ENCODE data around the gene BRAT1.
"Not testable (repeated sequence)": the region's sequence is repeated elsewhere in the genome, so short reads cannot be mapped to it uniquely, and the experiment has no call there.

BRAT1 gene

DNA sequence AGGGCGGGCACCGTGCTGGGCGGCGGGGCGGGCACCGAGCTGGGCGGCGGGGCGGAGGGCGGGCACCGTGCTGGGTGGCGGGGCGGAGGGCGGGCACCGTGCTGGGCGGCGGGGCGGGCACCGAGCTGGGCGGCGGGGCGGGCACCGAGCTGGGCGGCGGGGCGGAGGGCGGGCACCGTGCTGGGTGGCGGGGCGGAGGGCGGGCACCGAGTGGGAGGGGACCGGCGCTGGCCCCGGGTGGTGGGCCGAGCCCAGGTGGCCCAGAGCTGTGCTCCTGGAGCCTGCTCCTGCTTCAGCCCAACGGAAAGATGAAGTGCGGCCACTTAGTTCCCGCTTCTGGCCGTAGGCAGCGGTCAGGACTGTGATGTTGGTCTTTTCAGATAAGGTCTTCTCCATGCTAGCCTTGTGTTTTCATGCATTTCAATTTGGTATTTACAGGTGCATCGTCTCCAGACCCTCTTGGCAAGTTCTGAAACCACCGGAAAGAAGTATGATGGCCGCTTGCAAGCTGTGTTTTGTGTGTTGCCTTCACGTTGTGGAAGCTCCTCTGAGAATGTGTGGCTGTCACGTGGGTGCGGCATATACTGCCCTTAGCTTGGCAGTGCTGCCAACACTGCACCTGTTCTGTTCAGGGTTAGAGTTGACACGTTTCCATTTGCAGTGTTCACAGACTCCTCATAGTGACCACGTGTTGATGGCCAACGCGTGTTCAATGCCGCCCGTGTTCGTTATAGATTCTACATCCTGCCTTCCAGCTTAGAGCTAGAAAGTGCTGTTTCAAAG lies 28.7 kb upstream of the BRAT1 start:
- no peak for DNase-seq (ENCODE audit: low read depth)

GRCh38 chr7:2582006-2582735 lies 26.8 kb upstream of the BRAT1 start:
- no peak for DNase-seq (ENCODE audit: low read depth)

- DNase-seq (ENCODE audit: low read depth) = no peak
Observed at GRCh38 chr7:2580636-2581035, 25.3 kb upstream of the BRAT1 start.

DNA sequence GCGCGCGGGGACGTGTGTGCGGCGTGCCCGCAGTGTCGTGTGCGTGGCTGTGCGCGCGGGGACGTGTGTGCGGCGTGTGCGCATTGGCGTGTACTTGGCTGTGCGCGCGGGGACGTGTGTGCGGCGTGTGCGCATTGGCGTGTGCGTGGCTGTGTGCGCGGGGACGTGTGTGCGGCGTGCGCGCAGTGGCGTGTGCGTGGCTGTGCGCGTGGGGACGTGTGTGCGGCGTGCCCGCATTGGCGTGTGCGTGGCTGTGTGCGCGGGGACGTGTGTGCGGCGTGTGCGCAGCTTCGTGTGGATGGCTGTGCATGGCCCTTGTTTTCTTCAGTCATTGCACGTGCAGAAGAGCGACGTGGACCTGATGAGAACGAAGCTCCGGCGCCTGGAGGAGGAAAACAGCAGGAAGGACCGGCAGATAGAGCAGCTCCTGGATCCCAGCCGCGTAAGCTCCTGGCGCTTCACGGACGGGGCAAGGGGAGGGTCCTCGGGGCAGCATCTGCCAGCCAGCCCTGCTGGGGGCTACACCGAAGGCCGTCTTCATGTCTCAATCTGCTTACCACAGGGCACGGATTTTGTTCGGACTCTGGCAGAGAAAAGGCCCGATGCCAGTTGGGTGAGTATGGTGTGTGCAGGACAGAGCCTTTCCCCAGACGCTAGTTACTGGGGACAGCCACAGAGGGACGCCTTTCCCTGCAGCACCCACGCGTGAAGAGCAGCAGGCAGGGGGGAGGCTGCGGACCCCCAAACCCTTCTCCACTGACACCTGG lies 22.8 kb upstream of the BRAT1 start:
- DNase-seq (ENCODE audit: low read depth) = no peak

DNA sequence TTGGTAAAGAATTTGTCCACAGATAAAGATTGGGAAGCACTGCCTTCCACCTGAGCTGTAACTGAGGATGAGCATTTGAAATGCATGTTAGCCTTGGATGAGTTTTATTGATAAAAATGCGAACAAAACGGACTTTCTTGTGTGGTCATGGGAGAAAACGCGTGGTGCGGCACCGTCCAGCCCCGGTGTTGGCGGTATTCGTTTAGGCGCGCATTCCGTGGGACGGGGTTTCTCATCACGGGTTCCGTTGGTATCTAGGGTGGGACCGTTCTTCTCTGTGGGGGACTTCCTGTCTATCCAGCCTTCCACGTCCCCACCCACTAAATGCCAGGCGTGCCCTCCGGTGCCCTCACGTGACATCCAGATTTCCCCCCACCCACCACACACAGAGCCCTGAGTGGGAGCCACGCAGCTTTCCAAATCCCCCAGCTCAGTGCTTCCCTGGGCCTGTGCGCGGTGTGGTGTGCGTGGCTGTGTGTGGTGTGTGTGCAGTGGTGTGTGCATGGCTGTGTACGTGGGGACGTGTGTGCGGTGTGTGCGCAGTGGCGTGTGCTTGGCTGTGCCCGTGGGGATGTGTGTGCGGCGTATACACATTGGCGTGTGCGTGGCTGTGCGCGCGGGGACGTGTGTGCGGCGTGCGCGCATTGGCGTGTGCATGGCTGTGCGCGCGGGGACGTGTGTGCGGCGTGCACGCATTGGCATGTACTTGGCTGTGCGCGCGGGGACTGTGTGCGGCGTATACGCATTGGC lies 21.6 kb upstream of the BRAT1 start:
- no peak for DNase-seq (ENCODE audit: low read depth)

DNA sequence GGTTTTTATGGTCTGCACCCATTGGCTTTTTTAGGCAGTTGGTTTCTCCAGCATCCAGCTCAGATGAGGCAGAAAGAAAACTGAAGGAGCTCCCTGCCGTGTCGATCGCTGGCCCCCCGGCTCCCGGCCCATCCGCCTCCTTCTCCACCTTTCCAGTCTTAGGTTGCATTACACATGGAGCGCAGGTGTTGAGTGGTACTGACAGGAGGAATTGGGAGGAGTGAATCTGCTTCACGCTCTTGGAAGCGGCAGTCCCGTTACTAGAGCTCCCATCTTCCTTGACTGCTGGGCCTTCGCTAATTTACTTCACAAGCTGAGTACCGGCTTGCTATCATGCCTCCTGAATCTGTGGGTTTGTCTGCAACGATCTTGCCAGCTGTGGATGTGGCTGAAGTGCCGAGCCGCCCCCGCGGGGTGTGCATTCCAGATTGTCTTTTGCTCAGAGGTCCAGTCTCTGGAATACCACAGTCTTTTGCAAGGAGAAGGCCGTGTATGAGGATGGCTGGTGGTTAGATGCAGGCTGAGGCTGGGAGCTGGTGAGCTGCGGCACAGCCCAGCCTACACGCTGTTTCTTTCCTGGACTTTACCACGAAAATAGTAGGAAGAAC lies 20.5 kb upstream of the BRAT1 start:
- DNase-seq (ENCODE audit: low read depth) = no peak

GRCh38 chr7:2575046-2575732 lies 19.9 kb upstream of the BRAT1 start:
- DNase-seq (ENCODE audit: low read depth) = no peak

DNA sequence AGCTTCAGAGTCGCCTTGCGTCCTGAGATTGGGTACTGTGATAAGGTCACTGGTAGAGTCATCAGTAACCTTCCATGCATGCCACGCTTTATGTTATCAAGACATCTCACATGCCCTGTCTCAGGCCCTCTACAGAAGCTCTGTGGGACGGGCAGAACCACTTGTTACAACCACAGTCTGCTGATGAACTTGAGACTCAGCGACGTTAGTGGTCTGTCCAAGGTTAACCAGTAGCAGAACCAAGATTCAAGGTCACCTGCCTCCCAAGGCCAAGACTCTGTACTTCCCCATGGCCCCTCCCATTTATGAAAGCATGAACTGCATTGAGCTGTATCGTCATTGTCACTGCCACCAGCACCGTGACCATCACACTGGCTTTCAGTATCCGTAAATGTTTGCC lies 18.4 kb upstream of the BRAT1 start:
- no peak for DNase-seq (ENCODE audit: low read depth)

- no peak for DNase-seq (ENCODE audit: low read depth)
Observed at GRCh38 chr7:2572101-2572842, 16.9 kb upstream of the BRAT1 start.

GRCh38 chr7:2571409-2571808 lies 16.1 kb upstream of the BRAT1 start:
- DNase-seq (ENCODE audit: low read depth) = no peak

- no peak for DNase-seq (ENCODE audit: low read depth)
Observed at GRCh38 chr7:2570021-2570420, 14.7 kb upstream of the BRAT1 start.

- DNase-seq (ENCODE audit: low read depth) = no peak
Observed at GRCh38 chr7:2569421-2569820, 14.1 kb upstream of the BRAT1 start.

DNA sequence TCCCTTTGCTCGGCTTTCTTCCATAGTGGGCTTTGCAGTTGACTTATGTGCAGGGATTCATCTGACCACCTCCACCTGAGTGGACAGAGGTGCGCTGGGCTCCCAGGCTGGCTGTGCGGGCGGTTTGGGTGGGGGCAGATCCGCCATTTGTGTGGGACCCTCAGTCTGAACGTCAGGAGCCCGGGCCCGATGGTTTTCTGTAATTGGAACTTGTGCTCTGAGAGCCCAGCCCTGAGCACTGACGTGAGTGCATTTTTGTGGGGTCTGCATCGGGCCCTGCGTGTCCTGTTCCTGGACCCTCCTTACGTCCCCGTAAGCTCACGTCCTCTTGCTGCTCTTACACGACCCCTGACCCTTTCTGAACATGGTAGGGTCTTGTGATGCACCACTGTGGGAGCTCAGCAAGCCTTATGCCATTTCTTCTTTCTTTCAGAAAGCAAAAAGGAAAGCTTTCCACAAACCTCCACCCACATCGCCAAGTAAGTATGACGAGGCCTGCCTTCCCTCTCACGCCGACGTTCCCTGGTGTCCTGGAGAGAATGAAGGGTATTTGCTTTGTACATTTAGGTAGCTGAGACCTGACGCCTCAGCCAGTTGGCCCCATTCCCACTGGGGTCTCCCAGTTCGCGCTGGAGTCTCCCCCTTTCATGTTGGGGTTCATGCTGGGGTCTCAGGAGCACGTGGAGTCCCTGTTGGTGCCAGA lies 13.3 kb upstream of the BRAT1 start:
- DNase-seq (ENCODE audit: low read depth) = no peak

GRCh38 chr7:2567679-2568278 lies 12.5 kb upstream of the BRAT1 start:
- no peak for DNase-seq (ENCODE audit: low read depth)

DNA sequence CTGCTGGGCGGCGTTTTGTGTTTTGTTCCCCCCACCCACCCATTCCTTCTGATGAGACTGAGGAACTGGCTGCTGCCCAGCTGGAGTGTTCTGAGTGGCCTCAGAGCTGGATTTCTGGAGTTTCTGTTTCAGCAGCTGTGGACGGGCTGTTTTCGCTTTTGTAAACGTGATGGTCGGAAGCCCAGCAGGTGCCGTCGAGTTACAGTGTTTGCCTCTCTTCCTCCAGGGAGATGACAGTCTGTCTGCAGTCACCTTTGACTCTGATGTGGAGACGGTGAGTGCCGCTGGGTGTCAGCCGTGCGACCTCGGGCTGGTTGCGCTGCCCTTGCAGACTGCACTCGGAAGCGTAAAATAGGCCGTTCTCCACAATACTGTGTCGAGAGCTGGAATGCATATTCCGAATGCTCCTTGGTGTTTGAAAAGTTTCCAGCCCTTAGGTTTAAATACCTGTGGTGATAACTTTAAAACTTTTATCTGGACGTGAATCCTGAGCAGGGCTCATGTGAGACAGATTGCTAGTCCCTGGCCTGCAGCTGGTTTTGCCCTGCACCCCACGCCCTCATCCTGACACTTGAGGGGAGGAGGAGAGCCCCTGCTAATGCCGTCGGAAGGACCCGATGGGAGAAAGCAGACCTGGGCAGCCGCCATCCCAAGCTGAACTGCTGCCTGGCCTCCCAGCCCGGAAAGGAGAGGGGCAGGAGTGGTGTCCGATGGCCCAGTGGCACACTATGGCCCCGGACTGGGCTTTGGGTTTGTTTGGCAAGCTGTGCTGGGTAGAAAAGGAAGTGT lies 11.8 kb upstream of the BRAT1 start:
- DNase-seq (ENCODE audit: low read depth) = no peak

GRCh38 chr7:2566348-2566889 lies 11.1 kb upstream of the BRAT1 start:
- no peak for DNase-seq (ENCODE audit: low read depth)

GRCh38 chr7:2564970-2565540 lies 9.7 kb upstream of the BRAT1 start:
- DNase-seq (ENCODE audit: low read depth) = no peak

- DNase-seq (ENCODE audit: low read depth) = not testable (repeated sequence)
Observed at GRCh38 chr7:2563955-2564354, 8.6 kb upstream of the BRAT1 start.

All from stromal cell of bone marrow (primary cell).